Measurements from ENCODE around the gene CD226. TPM values are rescaled to one million over a fixed set of nuclear protein-coding genes. Genes with fewer than 3 reads are reported as not detected.

Gene CD226
- total RNA-seq, result under 0.01 and 0.35 TPM in 2 replicates

GRCh38 chr18:69947361-69948133 lies at the start of gene CD226:
CD226 (minus strand) TSS chr18:69947873; CDS start chr18:69947406, 467 bp downstream.

